ENCODE results near the gene LMNTD1. TPM values are rescaled to one million over a fixed set of nuclear protein-coding genes. Genes with fewer than 3 reads are reported as not detected.
A peak's percentile ranks its signal among the peaks of the same experiment; 100 is the strongest.
"Not testable (repeated sequence)": the region's sequence is repeated elsewhere in the genome, so short reads cannot be mapped to it uniquely, and the experiment has no call there.

Gene LMNTD1, protein sequence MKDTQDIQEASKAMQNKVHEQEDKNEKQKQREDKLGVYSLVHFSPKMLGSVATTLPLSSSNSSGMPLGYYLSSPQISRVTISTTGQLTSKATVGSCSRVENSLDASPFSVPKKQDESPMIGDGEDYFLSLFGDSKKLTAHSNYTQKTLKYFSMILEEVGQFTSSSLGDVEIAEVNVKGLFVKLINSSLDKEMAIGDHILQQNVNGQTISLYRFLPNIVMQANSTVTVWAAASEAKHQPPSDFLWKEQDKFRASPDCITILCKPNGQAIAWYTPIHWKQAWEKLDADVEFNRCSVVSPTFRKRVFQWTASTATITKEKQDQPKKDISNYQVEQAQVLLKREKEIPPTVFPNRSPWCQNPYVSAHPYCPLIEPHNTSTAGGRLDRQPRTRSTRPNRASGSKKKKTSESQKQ
- not detected for total RNA-seq

DNA sequence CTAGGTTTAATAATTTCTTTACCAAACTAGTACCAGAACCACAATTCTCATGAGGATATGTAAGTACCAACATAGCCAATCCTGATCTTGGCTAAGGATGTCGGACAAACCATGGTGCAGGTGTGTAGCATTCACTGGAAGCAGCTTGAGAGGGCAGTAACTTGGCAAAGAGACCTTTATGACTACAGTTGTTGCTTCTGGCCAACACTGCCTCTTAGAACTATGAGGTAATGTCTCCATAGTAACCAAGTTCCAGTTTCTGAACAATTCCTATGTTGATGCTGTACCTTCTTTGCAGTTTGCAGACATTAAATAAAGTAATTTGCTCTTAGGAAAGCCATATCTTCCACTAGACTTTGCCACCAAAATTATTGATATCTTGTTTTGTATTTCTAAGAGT lies at the start of gene LMNTD1:
TSS of gene LMNTD1 (minus strand) at position 186 of the 400 bp plus-strand sequence. CDS start 324 bp downstream, outside the sequence.
- H3K9me3 Mint-ChIP-seq: no peaks in the 10 kb centered on the region
- H3K4me3 Mint-ChIP-seq: no peak within 1 kb of the TSS

DNA sequence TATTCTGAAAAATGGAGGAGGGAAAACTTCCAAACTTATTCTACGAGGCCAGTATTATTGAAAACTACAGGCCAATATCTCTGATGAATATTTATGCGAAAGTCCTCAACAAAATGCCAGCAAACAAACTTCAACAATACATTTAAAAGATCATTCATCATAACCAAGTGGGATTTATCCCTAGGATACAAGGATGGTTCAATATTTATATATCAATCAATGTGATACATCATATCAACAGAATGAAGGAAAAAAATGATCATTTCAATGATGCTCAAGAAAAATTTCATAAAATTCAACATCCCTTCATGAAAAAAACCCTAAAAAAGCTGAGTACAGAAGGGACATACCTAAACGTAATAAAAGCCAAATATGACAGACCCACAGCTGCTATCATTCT lies 45.9 kb upstream of the LMNTD1 start:
- Mint-ChIP-seq H3K4me3 (no peak overlapping the region), H3K9me3 (peaks cover 11% of the 10 kb centered on the region), H3K36me3 (ENCODE audit: low read depth) (no peaks in the 10 kb centered on the region), H3K4me1 (no peaks in the 10 kb centered on the region), H3K27me3 (no peaks in the 10 kb centered on the region), H3K27ac (no peak overlapping the region)
- ATAC-seq (replicated peaks): no peak

More for the DNA sequence above, at the start of gene LMNTD1:
- H3K4me1 Mint-ChIP-seq: no peaks in the 10 kb centered on the region
- no peaks in the 10 kb centered on the region for H3K36me3 Mint-ChIP-seq (ENCODE audit: low read depth)
- no peak within 1 kb of the TSS for H3K27ac Mint-ChIP-seq
- peaks cover 8% of the 10 kb centered on the region for H3K27me3 Mint-ChIP-seq
- ATAC-seq (replicated peaks): no peak

- not testable (repeated sequence) for ATAC-seq (replicated peaks); H3K4me3 Mint-ChIP-seq; H3K36me3 Mint-ChIP-seq (ENCODE audit: low read depth); H3K27ac Mint-ChIP-seq; H3K27me3 Mint-ChIP-seq; H3K4me1 Mint-ChIP-seq
- peaks cover 14% of the 10 kb centered on the region for H3K9me3 Mint-ChIP-seq
These were observed 42.4 kb upstream of the LMNTD1 start for GRCh38 chr12:25595496-25595895.

DNA sequence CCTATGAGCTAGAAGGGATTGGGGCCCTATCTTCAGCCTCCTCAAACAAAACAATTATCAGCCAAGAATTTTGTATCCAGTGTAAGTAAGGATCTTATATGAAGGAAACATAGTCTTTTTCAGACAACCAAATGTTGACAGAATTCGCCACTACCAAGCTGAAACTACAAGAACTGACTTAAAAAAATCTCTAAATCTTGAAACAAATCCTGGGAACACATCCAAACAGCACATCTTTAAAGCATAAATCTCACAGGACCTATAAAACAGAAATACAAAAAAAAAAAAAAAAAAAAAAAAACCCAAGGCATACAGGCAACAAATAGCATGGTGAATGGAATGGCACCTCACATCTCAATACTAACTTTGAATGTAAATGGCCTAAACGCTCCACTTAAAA lies 41.3 kb upstream of the LMNTD1 start:
- H3K4me3 Mint-ChIP-seq: no peak overlapping the region
- peaks cover 14% of the 10 kb centered on the region for H3K9me3 Mint-ChIP-seq
- no peaks in the 10 kb centered on the region for H3K4me1 Mint-ChIP-seq
- ATAC-seq (replicated peaks): no peak
- no peaks in the 10 kb centered on the region for H3K36me3 Mint-ChIP-seq (ENCODE audit: low read depth)
- no peaks in the 10 kb centered on the region for H3K27me3 Mint-ChIP-seq
- H3K27ac Mint-ChIP-seq: no peak overlapping the region

DNA sequence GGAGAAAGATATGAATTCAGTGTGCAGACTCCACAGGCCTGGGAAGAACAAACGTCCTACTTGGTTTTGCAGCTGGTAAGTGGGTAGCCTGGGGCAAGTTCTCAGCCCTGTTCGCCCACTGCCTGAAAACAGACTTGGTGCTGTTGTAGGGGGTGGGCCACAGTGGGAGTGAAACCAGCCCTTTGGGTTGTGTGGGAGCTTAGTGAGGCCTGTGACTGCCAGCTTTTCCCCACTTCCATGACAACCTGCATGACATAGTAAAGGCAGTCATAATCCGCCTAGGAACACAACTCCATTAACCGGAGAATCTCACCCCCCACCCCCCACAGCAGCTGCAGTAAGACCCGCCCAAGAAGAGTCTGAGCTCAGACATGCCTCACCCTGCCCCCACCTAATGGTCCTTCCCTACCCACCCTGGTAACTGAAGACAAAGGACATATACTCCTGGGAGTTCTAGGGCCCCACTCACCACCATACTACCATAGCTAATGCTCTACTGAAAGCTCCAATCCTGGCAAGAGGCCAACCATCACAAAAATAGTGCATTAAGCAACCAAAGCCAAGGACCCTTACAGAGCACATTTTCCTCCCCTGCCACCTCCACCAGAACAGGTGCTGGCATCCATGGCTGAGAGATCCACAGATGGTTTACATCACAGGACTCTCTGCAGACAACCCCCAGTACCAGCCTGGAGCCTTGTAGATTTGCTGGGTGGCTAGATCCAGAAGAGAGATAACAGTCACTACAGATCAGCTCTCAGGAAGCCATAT lies 39.8 kb upstream of the LMNTD1 start:
- H3K4me1 Mint-ChIP-seq: no peaks in the 10 kb centered on the region
- H3K36me3 Mint-ChIP-seq (ENCODE audit: low read depth): no peaks in the 10 kb centered on the region
- peaks cover 2% of the 10 kb centered on the region for H3K27me3 Mint-ChIP-seq
- peaks cover 9% of the 10 kb centered on the region for H3K9me3 Mint-ChIP-seq
- ATAC-seq (replicated peaks): no peak
- no peak overlapping the region for H3K4me3 Mint-ChIP-seq
- no peak overlapping the region for H3K27ac Mint-ChIP-seq

GRCh38 chr12:25591144-25591543 lies 38.1 kb upstream of the LMNTD1 start:
- no peak for ATAC-seq (replicated peaks)
- Mint-ChIP-seq H3K36me3 (ENCODE audit: low read depth) (no peaks in the 10 kb centered on the region), H3K27ac (no peak overlapping the region)

DNA sequence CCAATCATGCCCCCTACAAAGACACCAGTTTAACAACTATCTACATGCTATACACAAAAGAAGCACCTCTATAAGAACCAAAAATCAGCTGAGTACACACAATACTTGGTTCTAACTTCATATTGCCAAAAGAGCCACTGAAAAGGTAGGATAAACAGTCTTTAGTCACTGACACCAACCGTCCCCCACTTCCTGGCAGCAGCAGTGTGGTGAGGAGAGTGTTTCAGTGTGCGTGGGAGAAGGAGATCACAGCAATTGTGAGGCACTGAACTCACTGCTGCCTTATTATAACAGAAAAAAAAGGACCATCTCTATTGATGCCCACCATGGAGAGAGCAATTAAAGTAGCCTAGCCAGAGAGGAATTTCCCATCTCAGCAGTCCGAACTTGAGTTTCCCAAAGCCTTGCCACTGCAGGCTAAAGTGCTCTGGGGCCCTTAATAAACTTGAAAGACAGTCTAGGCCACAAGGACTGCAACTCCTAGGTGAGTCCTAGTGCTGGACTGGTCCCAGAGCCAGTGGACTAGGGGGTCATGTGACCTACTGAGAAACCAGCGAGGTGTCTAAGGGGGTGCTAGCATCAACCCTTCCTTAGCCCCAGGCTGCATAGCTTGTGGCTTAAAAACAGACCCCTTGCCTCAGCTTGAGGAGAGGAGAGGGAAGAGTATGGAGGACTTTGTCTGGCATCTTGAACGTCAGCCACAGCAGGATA lies 37.1 kb upstream of the LMNTD1 start:
- H3K36me3 Mint-ChIP-seq (ENCODE audit: low read depth): no peaks in the 10 kb centered on the region
- peaks cover 4% of the 10 kb centered on the region for H3K27me3 Mint-ChIP-seq
- no peaks in the 10 kb centered on the region for H3K4me1 Mint-ChIP-seq
- no peak overlapping the region for H3K27ac Mint-ChIP-seq
- peak; percentile 65 for ATAC-seq (replicated peaks)
- no peak overlapping the region for H3K4me3 Mint-ChIP-seq
- peaks cover 10% of the 10 kb centered on the region for H3K9me3 Mint-ChIP-seq

More at GRCh38 chr12:25591144-25591543, 38.1 kb upstream of the LMNTD1 start:
- peaks cover 10% of the 10 kb centered on the region for H3K9me3 Mint-ChIP-seq
- no peak overlapping the region for H3K4me3 Mint-ChIP-seq
- H3K4me1 Mint-ChIP-seq: no peaks in the 10 kb centered on the region
- H3K27me3 Mint-ChIP-seq: peaks cover 4% of the 10 kb centered on the region

DNA sequence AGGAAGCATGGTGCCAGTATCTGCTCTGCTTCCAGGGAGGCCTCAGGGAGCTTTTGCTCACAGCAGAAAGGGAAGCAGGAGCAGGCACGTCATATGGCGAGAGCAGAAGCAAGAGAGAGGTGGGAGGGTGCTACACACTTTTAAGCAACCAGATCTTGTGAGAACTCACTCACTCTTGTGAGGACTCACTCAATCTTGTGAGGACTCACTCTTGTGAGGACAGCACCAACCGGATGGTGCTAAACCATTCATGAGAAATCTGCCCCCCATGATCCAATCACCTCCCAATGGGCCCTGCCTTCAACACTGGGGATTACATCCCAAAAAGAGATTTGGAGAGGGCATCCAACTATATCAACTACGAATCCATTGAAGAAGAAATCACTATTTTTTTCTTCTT lies 34.3 kb upstream of the LMNTD1 start:
- H3K4me3 Mint-ChIP-seq: no peak overlapping the region
- no peaks in the 10 kb centered on the region for H3K4me1 Mint-ChIP-seq
- peaks cover 4% of the 10 kb centered on the region for H3K27me3 Mint-ChIP-seq
- H3K9me3 Mint-ChIP-seq: peaks cover 10% of the 10 kb centered on the region
- H3K36me3 Mint-ChIP-seq (ENCODE audit: low read depth): no peaks in the 10 kb centered on the region
- H3K27ac Mint-ChIP-seq: no peak overlapping the region
- no peak for ATAC-seq (replicated peaks)

GRCh38 chr12:25585662-25586061 lies 32.6 kb upstream of the LMNTD1 start:
- Mint-ChIP-seq H3K4me3 (no peak overlapping the region), H3K4me1 (no peaks in the 10 kb centered on the region), H3K27ac (no peak overlapping the region), H3K36me3 (ENCODE audit: low read depth) (no peaks in the 10 kb centered on the region), H3K9me3 (peaks cover 3% of the 10 kb centered on the region), H3K27me3 (peaks cover 4% of the 10 kb centered on the region)
- no peak for ATAC-seq (replicated peaks)

DNA sequence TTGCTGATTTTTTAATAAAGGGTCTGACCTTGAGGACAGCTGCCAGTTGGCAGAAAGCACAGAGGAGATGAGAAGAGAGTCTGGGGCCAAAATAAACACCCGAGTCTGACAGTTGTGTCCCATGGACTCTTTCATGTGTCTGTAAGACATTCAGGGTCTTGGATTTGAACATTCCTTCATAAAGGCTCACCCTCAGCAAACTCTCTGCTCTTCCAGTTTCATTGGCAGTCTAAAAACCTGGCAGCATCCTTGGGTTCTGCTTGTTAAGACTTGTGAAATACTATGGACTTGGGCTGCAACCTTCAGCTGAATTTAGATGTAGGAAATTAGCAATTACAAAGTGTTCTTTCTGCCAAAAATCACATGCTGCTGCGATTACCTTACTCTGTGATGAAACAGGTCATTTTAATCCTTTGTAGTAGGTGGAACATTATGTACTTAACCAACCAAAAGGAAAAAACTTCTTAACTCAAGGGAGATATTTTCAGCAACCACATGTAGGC lies 32.0 kb upstream of the LMNTD1 start:
- Mint-ChIP-seq H3K9me3 (peaks cover 3% of the 10 kb centered on the region), H3K4me3 (no peak overlapping the region), H3K27ac (no peak overlapping the region), H3K36me3 (ENCODE audit: low read depth) (no peaks in the 10 kb centered on the region), H3K27me3 (peaks cover 4% of the 10 kb centered on the region), H3K4me1 (no peaks in the 10 kb centered on the region)
- no peak for ATAC-seq (replicated peaks)

GRCh38 chr12:25584596-25584995 lies 31.5 kb upstream of the LMNTD1 start:
- no peak for ATAC-seq (replicated peaks)
- Mint-ChIP-seq H3K36me3 (ENCODE audit: low read depth) (no peaks in the 10 kb centered on the region), H3K4me3 (no peak overlapping the region), H3K9me3 (peaks cover 3% of the 10 kb centered on the region), H3K27me3 (peaks cover 4% of the 10 kb centered on the region), H3K4me1 (no peaks in the 10 kb centered on the region), H3K27ac (no peak overlapping the region)

DNA sequence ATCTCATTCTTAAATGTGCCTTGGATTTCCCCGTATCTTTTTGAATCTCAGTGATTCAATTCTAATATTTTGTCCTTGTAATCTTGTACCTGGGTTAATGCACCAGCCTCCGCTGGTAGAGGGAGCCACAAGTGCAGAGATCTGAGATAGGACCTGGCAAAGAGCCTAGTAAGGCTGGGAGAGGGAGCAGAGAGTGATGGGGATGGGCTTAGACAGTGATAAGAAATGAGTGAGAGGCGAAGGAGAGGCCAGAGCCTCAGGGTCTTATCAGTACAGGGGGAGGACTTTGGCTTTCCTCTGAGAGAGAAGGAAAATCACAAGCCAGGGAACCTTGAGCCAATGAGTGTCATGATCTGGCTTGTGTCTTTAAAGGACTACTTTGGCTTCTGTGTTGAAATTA lies 30.5 kb upstream of the LMNTD1 start:
- Mint-ChIP-seq H3K4me1 (no peaks in the 10 kb centered on the region), H3K27ac (no peak overlapping the region), H3K9me3 (peaks cover 3% of the 10 kb centered on the region), H3K27me3 (peaks cover 4% of the 10 kb centered on the region), H3K4me3 (no peak overlapping the region), H3K36me3 (ENCODE audit: low read depth) (no peaks in the 10 kb centered on the region)
- ATAC-seq (replicated peaks): no peak

DNA sequence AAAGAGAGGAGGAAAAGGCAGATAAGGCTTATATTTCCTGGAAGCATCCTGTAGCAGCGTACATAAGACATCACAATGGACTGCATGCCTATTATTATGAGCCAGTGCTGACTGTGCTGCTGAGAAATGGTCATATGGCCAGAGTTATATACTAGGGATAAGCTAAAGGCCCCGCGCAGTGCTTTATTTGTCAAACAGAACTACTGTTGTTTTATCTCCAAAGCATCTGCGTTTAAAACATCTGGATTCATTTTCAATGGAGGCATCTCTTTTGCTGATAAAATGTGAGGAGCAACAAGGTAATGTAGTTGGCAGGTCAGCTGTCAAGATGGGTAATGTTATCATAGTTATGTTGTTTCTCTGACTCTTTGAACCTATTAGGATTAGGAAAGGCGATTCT lies 28.0 kb upstream of the LMNTD1 start:
- H3K36me3 Mint-ChIP-seq (ENCODE audit: low read depth): no peaks in the 10 kb centered on the region
- H3K9me3 Mint-ChIP-seq: no peaks in the 10 kb centered on the region
- no peaks in the 10 kb centered on the region for H3K4me1 Mint-ChIP-seq
- no peak overlapping the region for H3K4me3 Mint-ChIP-seq
- no peak for ATAC-seq (replicated peaks)
- H3K27ac Mint-ChIP-seq: no peak overlapping the region
- H3K27me3 Mint-ChIP-seq: peaks cover 3% of the 10 kb centered on the region

GRCh38 chr12:25578411-25579143 lies 25.5 kb upstream of the LMNTD1 start:
- no peaks in the 10 kb centered on the region for H3K4me1 Mint-ChIP-seq
- H3K36me3 Mint-ChIP-seq (ENCODE audit: low read depth): no peaks in the 10 kb centered on the region
- no peak overlapping the region for H3K4me3 Mint-ChIP-seq
- ATAC-seq (replicated peaks): no peak
- H3K27me3 Mint-ChIP-seq: peaks cover 3% of the 10 kb centered on the region
- H3K27ac Mint-ChIP-seq: no peak overlapping the region
- no peaks in the 10 kb centered on the region for H3K9me3 Mint-ChIP-seq

Measured in activated T-helper 17 cell treated with anti-CD3 and anti-CD28 coated beads, Interleukin-2, amount 50 U/mL, for 72 hours (primary cell).